Duodenal mucosa (tissue), 2 donors: ENCODE data around the gene MIR17HG.

Source experiments
- H3K27ac ChIP-seq: one replicate; pipeline ENCODE4 v1.7.0; 2013; ENCODE audit warnings: low read depth, low read length
- H3K27me3 ChIP-seq, 2 donors: one replicate each; pipeline ENCODE4 v1.7.0; 2013; ENCODE audit warnings: low read length in 2 of 2, control low read depth in 1 of 2; ENCODE audit not compliant: insufficient read depth in 2 of 2, control insufficient read depth in 1 of 2
- H3K36me3 ChIP-seq, 2 donors: one replicate each; pipeline ENCODE4 v1.7.0; 2013; ENCODE audit warnings: low read length in 2 of 2, control low read depth in 1 of 2; ENCODE audit not compliant: insufficient read depth in 2 of 2, control insufficient read depth in 1 of 2
- H3K4me1 ChIP-seq, 2 donors: one replicate each; pipeline ENCODE4 v1.7.0; 2013; ENCODE audit warnings: low read length in 2 of 2, control low read depth in 1 of 2; ENCODE audit not compliant: insufficient read depth in 2 of 2, control insufficient read depth in 1 of 2
- H3K4me3 ChIP-seq, 2 donors: one replicate each; pipeline ENCODE4 v1.7.0; 2013; ENCODE audit warnings: low read length in 2 of 2, low read depth in 1 of 2
- H3K9ac ChIP-seq, 2 donors: one replicate each; pipeline ENCODE4 v1.7.0; 2013; ENCODE audit warnings: low read length in 2 of 2, low read depth in 1 of 2
- H3K9me3 ChIP-seq, 2 donors: one replicate each; pipeline ENCODE4 v1.7.0; 2013; ENCODE audit warnings: low read length in 2 of 2, control low read depth in 1 of 2; ENCODE audit not compliant: control insufficient read depth in 1 of 2

Gene MIR17HG

GRCh38 chr13:91347202-91347995 lies at the start of gene MIR17HG:
MIR17HG (plus strand) TSS chr13:91347687.
- peaks cover 39 to 43% of the 10 kb centered on the region in 2 donors for H3K4me1 ChIP-seq
- H3K9me3 ChIP-seq = no peaks in the 10 kb centered on the region
- peaks cover 11 to 14% of the 10 kb centered on the region in 2 donors for H3K36me3 ChIP-seq
- no peaks in the 10 kb centered on the region for H3K27me3 ChIP-seq
- H3K9ac ChIP-seq = peak within 1 kb of the TSS; percentile 64 to 67
- peak within 1 kb of the TSS; percentile 80 for H3K27ac ChIP-seq
- peak within 1 kb of the TSS; percentile 85 to 93 for H3K4me3 ChIP-seq

DNA sequence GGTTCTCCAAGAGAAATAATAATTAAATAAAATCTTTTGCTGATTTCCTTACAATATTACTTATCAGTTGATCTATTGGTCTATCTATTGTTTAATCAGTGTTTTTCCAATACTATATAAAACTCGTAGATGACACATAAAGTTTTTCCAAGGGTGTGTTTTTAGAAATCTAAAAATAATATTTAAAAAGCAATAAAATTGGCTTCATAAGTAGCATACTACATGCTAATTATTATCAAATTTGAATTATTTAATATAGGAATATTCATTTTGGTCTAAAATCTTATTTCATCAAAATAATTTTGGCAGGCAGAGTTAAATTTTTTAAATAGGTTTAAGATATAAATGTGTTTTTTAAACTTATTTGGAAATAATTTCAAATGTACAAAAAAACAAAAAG lies 49.4 kb upstream of the MIR17HG start:
- Histone ChIP-seq H3K27me3 (no peaks in the 10 kb centered on the region), H3K36me3 (no peaks in the 10 kb centered on the region), H3K9me3 (no peaks in the 10 kb centered on the region), H3K9ac (no peak overlapping the region), H3K4me1 (no peaks in the 10 kb centered on the region), H3K4me3 (no peak overlapping the region), H3K27ac (no peak overlapping the region)

- Histone ChIP-seq H3K27ac (no peak overlapping the region), H3K9ac (no peak overlapping the region), H3K36me3 (no peaks in the 10 kb centered on the region), H3K9me3 (no peaks in the 10 kb centered on the region), H3K27me3 (no peaks in the 10 kb centered on the region), H3K4me3 (no peak overlapping the region), H3K4me1 (no peaks in the 10 kb centered on the region)
Observed at GRCh38 chr13:91302111-91302510, 45.4 kb upstream of the MIR17HG start.

DNA sequence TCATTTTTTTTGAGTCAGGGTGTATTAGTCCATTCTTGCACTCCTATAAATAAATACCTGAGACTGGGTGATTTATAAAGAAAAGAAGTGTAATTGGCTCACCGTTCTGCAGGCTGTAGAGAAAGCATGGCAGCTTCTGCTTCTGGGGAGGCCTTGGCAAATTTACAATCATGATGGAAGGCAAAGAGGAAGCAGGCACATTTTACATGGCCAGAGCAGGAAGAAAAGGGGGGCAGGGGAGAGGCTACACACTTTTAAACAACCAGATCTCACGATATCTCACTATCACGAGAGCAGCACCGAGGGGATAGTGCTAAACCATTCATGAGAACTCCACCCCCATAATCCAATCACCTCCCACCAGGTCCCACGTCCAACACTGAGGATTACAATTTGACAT lies 44.5 kb upstream of the MIR17HG start:
- Histone ChIP-seq H3K9me3 (no peaks in the 10 kb centered on the region), H3K4me3 (no peak overlapping the region), H3K27me3 (no peaks in the 10 kb centered on the region), H3K36me3 (no peaks in the 10 kb centered on the region), H3K27ac (no peak overlapping the region), H3K9ac (no peak overlapping the region), H3K4me1 (no peaks in the 10 kb centered on the region)

DNA sequence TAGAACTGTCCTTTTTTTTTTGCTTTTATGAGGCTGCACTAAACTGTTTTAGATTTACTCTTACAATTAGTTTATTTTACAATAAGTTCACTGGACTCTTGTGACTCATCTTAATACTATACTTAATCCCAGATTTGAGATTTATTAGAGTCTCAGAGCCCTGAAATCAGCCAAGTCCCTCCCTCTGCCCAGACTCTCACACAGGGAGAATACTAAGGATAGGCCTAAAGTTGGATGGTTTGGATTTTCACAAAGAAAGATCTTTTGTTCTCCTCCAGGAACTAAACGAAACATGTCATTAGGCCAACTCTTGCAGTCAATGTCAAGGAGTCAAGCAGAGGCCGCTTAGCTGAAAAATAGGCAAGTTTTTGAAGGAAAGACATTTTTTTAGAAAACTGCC lies 42.7 kb upstream of the MIR17HG start:
- H3K27ac ChIP-seq = no peak overlapping the region
- H3K9ac ChIP-seq = no peak overlapping the region
- no peaks in the 10 kb centered on the region for H3K9me3 ChIP-seq

DNA sequence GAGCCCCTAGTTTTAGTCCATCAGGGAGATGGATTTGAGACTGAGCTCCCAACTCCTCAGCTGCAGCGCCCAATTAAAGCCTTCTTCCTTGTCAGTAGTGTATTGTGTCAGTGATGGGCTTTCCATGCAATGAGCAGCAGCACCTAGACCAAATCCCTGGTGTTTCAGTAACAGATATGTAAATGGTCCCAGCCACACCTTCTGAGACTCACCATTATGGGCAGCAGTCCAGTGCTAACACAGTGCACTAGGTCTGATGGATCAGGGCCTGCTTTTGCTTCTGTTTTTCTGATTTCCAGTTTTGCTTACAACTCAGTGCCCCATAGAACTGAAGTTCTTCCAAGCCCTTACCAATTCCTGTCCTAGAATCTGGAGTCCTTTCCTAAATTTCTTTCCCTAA lies 41.8 kb upstream of the MIR17HG start:
- no peak overlapping the region for H3K27ac ChIP-seq
- no peak overlapping the region for H3K9ac ChIP-seq
- H3K4me1 ChIP-seq = no peaks in the 10 kb centered on the region
- no peaks in the 10 kb centered on the region for H3K9me3 ChIP-seq
- H3K27me3 ChIP-seq = no peaks in the 10 kb centered on the region
- no peaks in the 10 kb centered on the region for H3K36me3 ChIP-seq
- H3K4me3 ChIP-seq = no peak overlapping the region

More for the DNA sequence above, 42.7 kb upstream of the MIR17HG start:
- Histone ChIP-seq H3K36me3 (no peaks in the 10 kb centered on the region), H3K4me1 (no peaks in the 10 kb centered on the region), H3K4me3 (no peak overlapping the region), H3K27me3 (no peaks in the 10 kb centered on the region)

- no peaks in the 10 kb centered on the region for H3K27me3 ChIP-seq
- no peak overlapping the region for H3K4me3 ChIP-seq
- H3K36me3 ChIP-seq = no peaks in the 10 kb centered on the region
- H3K27ac ChIP-seq = no peak overlapping the region
- no peak overlapping the region for H3K9ac ChIP-seq
- H3K4me1 ChIP-seq = no peaks in the 10 kb centered on the region
- no peaks in the 10 kb centered on the region for H3K9me3 ChIP-seq
Observed at GRCh38 chr13:91307887-91308286, 39.6 kb upstream of the MIR17HG start.

DNA sequence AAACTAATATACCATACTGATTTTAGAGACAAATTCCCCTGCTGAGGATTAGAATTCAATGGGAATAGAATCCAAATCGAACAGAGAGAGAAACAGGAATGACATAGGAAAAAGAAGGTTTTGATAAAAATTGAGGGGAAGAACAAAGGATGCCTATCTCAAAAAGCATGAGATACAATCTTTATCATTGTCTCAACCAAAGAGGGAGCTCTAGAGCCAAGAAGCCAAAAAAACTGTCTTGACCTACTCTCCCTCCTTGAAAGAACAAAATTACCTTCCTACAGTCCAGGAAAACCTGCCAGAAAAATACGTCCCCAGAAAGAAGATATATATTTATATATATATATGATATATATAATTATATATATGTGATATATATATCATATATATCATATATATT lies 39.2 kb upstream of the MIR17HG start:
- Histone ChIP-seq H3K9me3 (no peaks in the 10 kb centered on the region), H3K27ac (no peak overlapping the region), H3K4me1 (no peaks in the 10 kb centered on the region), H3K36me3 (no peaks in the 10 kb centered on the region), H3K4me3 (no peak overlapping the region), H3K9ac (no peak overlapping the region), H3K27me3 (no peaks in the 10 kb centered on the region)

- Histone ChIP-seq H3K36me3 (no peaks in the 10 kb centered on the region), H3K27me3 (no peaks in the 10 kb centered on the region), H3K9ac (no peak overlapping the region), H3K4me1 (no peaks in the 10 kb centered on the region), H3K4me3 (no peak overlapping the region), H3K27ac (no peak overlapping the region), H3K9me3 (no peaks in the 10 kb centered on the region)
Observed at GRCh38 chr13:91311491-91311890, 36.0 kb upstream of the MIR17HG start.

- no peak overlapping the region for H3K27ac ChIP-seq
- peaks cover 0 to 4% of the 10 kb centered on the region in 2 donors for H3K27me3 ChIP-seq
- H3K4me1 ChIP-seq = no peaks in the 10 kb centered on the region
- no peaks in the 10 kb centered on the region for H3K36me3 ChIP-seq
- no peak overlapping the region for H3K9ac ChIP-seq
- H3K9me3 ChIP-seq = no peaks in the 10 kb centered on the region
- no peak overlapping the region for H3K4me3 ChIP-seq
Observed at GRCh38 chr13:91312324-91312723, 35.2 kb upstream of the MIR17HG start.
